Astrocyte (in vitro differentiated cells and primary cell): ENCODE measurements around the gene TKT. TPM values are rescaled to one million over a fixed set of nuclear protein-coding genes. Genes with fewer than 3 reads are reported as not detected.

ENCODE experiments used
- DNase-seq: peaks from one replicate; pipeline ENCODE4 v3.0.0-alpha.2; 2010; ENCODE audit warnings: low read depth
- FAIRE-seq: peaks from 2 replicates; lab custom pipeline; 2011; peaks lifted over from hg19 to GRCh38; lab: Jason Lieb, UNC
- H2AFZ ChIP-seq: 2 replicates; pipeline ENCODE4 v1.6.0; 2012; ENCODE audit warnings: low read depth, low read length, inconsistent platforms
- H3K27ac ChIP-seq: 2 replicates; pipeline ENCODE4 v1.5.1; 2011; ENCODE audit warnings: low read depth, low read length, inconsistent platforms
- H3K27me3 ChIP-seq: 2 replicates; pipeline ENCODE4 v1.6.0; 2011; ENCODE audit warnings: low read length, inconsistent platforms; ENCODE audit not compliant: insufficient read depth
- H3K36me3 ChIP-seq: 2 replicates; pipeline ENCODE4 v1.5.1; 2011; ENCODE audit warnings: low read length, inconsistent platforms; ENCODE audit not compliant: insufficient read depth
- H3K4me1 ChIP-seq: 2 replicates; pipeline ENCODE4 v1.5.1; 2011; ENCODE audit warnings: low read length, inconsistent platforms; ENCODE audit not compliant: insufficient read depth
- H3K4me2 ChIP-seq: 2 replicates; pipeline ENCODE4 v1.6.0; 2012; ENCODE audit warnings: low read length, inconsistent platforms
- H3K4me3 ChIP-seq: 2 replicates; pipeline ENCODE4 v1.5.1; 2011; ENCODE audit warnings: low read depth, mild to moderate bottlenecking, low read length, inconsistent platforms; ENCODE audit not compliant: insufficient read depth
- H3K79me2 ChIP-seq: 2 replicates; pipeline ENCODE4 v1.6.0; 2012; ENCODE audit warnings: mild to moderate bottlenecking, low read length, inconsistent platforms; ENCODE audit not compliant: insufficient read depth
- H3K9ac ChIP-seq: 2 replicates; pipeline ENCODE4 v1.6.0; 2012; ENCODE audit warnings: mild to moderate bottlenecking, low read length, inconsistent platforms
- H3K9me3 ChIP-seq: 2 replicates; pipeline ENCODE4 v1.5.1; 2012; ENCODE audit warnings: low read depth, mild to moderate bottlenecking, low read length, inconsistent platforms; ENCODE audit not compliant: insufficient read depth
- H4K20me1 ChIP-seq: 2 replicates; pipeline ENCODE4 v1.6.0; 2012; ENCODE audit warnings: low read length, inconsistent platforms; ENCODE audit not compliant: insufficient read depth
- H3K27ac Mint-ChIP-seq: one replicate; pipeline ENCODE4 v1.8.0; 2021; ENCODE audit warnings: mild to moderate bottlenecking, mixed read lengths; ENCODE audit not compliant: unreplicated experiment
- H3K27me3 Mint-ChIP-seq: one replicate; pipeline ENCODE4 v1.8.0; 2021; ENCODE audit warnings: low read depth, mixed read lengths; ENCODE audit not compliant: unreplicated experiment
- H3K36me3 Mint-ChIP-seq: one replicate; pipeline ENCODE4 v1.8.0; 2021; ENCODE audit warnings: low read depth, mixed read lengths; ENCODE audit not compliant: unreplicated experiment
- H3K4me1 Mint-ChIP-seq: one replicate; pipeline ENCODE4 v1.8.0; 2021; ENCODE audit warnings: low read depth, mixed read lengths; ENCODE audit not compliant: unreplicated experiment
- H3K4me3 Mint-ChIP-seq: one replicate; pipeline ENCODE4 v1.8.0; 2021; ENCODE audit warnings: mild to moderate bottlenecking, moderate library complexity, mixed read lengths; ENCODE audit not compliant: unreplicated experiment
- H3K9me3 Mint-ChIP-seq: one replicate; pipeline ENCODE4 v1.8.0; 2021; ENCODE audit warnings: mild to moderate bottlenecking, mixed read lengths; ENCODE audit not compliant: unreplicated experiment
- EZH2 ChIP-seq: IDR thresholded peaks from 2 replicates; pipeline ENCODE4 v1.6.1; 2012; ENCODE audit warnings: mild to moderate bottlenecking, low read length, inconsistent platforms; ENCODE audit not compliant: insufficient read depth
- total RNA-seq: library from RNA; stranded (reverse); gene quantifications from 2 replicates; pipeline ENCODE4 v1.2.1, GENCODE V29; 2021
- TF ChIP-seq, protein P1 (sequence below): IDR thresholded peaks from 2 replicates; pipeline ENCODE4 v1.5.1; 2011; ENCODE audit warnings: low read depth, mild to moderate bottlenecking, inconsistent platforms, low read length, moderate library complexity; ENCODE audit not compliant: insufficient read depth

TKT gene
- total RNA-seq, 1 donor from 2014 or later, result 318 TPM

DNA sequence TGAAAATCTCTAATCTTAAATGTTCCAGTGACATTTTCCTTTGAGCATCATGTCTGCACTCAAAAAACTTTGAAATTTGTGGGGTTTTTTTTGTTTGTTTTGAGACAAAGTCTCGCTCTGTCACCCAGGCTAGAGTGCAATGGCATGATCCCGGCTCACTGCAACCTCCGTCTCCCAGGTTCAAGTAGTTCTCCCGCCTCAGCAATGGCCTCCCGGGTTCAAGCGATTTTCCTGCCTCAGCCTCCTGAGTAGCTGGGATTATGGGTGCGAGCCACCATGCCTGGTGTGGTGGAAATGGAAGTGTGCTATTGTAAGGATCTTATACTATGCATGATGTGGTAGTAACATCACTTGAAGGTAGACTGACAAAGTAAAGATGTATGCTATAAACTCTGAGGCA lies 42.5 kb downstream of the TKT start:
- H3K36me3 Mint-ChIP-seq, result no peaks in the 10 kb centered on the region
- Histone ChIP-seq H3K27ac (no peak overlapping the region), H3K9me3 (no peaks in the 10 kb centered on the region), H3K27me3 (no peaks in the 10 kb centered on the region), H3K4me1 (no peaks in the 10 kb centered on the region), H3K36me3 (no peaks in the 10 kb centered on the region), H2AFZ (no peak overlapping the region), H4K20me1 (no peaks in the 10 kb centered on the region), H3K4me3 (no peak overlapping the region), H3K79me2 (no peaks in the 10 kb centered on the region), H3K4me2 (no peak overlapping the region), H3K9ac (no peak overlapping the region)
- H3K4me1 Mint-ChIP-seq, result no peaks in the 10 kb centered on the region
- no peak overlapping the region for H3K4me3 Mint-ChIP-seq
- no peak for DNase-seq
- no peak for FAIRE-seq
- TF ChIP-seq, protein P1, sequence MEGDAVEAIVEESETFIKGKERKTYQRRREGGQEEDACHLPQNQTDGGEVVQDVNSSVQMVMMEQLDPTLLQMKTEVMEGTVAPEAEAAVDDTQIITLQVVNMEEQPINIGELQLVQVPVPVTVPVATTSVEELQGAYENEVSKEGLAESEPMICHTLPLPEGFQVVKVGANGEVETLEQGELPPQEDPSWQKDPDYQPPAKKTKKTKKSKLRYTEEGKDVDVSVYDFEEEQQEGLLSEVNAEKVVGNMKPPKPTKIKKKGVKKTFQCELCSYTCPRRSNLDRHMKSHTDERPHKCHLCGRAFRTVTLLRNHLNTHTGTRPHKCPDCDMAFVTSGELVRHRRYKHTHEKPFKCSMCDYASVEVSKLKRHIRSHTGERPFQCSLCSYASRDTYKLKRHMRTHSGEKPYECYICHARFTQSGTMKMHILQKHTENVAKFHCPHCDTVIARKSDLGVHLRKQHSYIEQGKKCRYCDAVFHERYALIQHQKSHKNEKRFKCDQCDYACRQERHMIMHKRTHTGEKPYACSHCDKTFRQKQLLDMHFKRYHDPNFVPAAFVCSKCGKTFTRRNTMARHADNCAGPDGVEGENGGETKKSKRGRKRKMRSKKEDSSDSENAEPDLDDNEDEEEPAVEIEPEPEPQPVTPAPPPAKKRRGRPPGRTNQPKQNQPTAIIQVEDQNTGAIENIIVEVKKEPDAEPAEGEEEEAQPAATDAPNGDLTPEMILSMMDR, result no peak
- no peak for TF ChIP-seq EZH2
- H3K27ac Mint-ChIP-seq, result no peak overlapping the region
- peaks cover 3% of the 10 kb centered on the region for H3K9me3 Mint-ChIP-seq
- H3K27me3 Mint-ChIP-seq, result no peaks in the 10 kb centered on the region

DNA sequence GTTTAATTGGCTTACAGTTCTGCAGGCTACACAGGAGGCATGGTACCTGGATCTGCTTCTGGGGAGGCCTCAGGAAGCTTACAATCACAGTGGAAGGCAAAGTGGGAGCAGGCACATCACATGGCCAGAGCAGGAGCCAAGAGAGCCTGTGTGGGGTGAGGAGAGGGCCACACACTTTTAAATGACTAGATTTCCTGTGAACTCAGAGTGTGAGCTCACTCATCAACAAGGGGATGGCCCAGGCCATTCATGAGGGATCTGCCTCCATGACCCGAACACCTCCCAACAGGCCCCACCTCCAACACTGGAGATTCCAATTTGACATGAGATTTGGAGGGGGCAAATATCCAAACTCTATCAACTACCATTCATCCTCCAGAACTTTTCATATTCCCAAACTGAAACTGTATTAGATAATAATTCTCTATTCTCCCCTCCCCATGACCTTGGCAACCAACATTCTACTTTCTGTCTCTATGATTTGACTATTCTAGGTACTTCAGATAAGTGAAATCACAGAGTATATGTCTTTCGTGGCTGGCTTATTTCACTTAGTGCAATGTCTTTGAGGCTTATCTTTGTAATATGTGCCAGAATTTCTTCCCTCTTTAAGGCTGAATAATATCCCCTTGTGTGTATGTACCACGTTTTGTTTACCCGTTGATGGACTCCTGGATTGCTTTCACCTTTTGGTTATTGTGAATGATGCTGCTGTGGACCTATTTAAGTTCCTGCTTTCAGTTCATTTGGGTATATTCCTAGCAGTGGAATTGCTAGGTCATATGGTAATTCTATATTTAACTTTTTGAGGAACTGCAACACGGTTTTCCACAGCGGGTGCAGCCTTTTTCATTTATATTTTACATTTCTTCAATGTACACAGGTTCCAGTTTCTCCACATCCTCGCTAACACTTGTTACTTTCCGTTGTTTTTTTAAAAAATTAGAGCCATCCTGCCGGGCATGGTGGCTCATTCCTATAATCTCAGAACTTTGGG lies 43.8 kb downstream of the TKT start:
- no peaks in the 10 kb centered on the region for H3K36me3 ChIP-seq
- H3K9ac ChIP-seq, result no peak overlapping the region
- H3K4me2 ChIP-seq, result no peak overlapping the region
- Mint-ChIP-seq H3K27me3 (no peaks in the 10 kb centered on the region), H3K4me1 (no peaks in the 10 kb centered on the region), H3K9me3 (peaks cover 3% of the 10 kb centered on the region), H3K27ac (no peak overlapping the region), H3K36me3 (no peaks in the 10 kb centered on the region), H3K4me3 (no peak overlapping the region)
- no peaks in the 10 kb centered on the region for H4K20me1 ChIP-seq
- H3K9me3 ChIP-seq, result no peaks in the 10 kb centered on the region
- no peak for FAIRE-seq
- H2AFZ ChIP-seq, result no peak overlapping the region
- H3K27me3 ChIP-seq, result no peaks in the 10 kb centered on the region
- TF ChIP-seq, protein P1, result no peak
- no peak for TF ChIP-seq EZH2
- no peak overlapping the region for H3K4me3 ChIP-seq
- no peak for DNase-seq
- no peak overlapping the region for H3K27ac ChIP-seq
- no peaks in the 10 kb centered on the region for H3K4me1 ChIP-seq
- H3K79me2 ChIP-seq, result no peaks in the 10 kb centered on the region
